Esophagus muscularis mucosa (tissue), 4 donors: ENCODE results near the gene UST. TPM values are rescaled to one million over a fixed set of nuclear protein-coding genes. Genes with fewer than 3 reads are reported as not detected.
"Not testable (repeated sequence)": the region's sequence is repeated elsewhere in the genome, so short reads cannot be mapped to it uniquely, and the experiment has no call there.

Source experiments
- DNase-seq: peaks from one replicate; pipeline ENCODE4 v3.0.0-alpha.2; 2017; ENCODE audit errors: extremely low spot score
- H3K27ac ChIP-seq, 4 donors: fragments of 200-600 bp; sonication (generic); replicated peaks in 1 of 4; 1 replicate in 3 of 4; 2 replicates in 1 of 4; pipeline ENCODE4 v1.5.1; 2016 to 2019; ENCODE audit warnings: mild to moderate bottlenecking in 1 of 4
- H3K27me3 ChIP-seq, 4 donors: fragments of 200-600 bp; sonication (generic); one replicate each; pipeline versions ENCODE4 v1.5.1 to v1.6.0; 2016 to 2019
- H3K36me3 ChIP-seq, 4 donors: fragments of 200-600 bp; sonication (generic); one replicate each; pipeline ENCODE4 v1.5.1; 2016 to 2019
- H3K4me1 ChIP-seq, 4 donors: fragments of 200-600 bp; sonication (generic); one replicate each; pipeline ENCODE4 v1.5.1; 2016 to 2019
- H3K4me3 ChIP-seq, 4 donors: fragments of 200-600 bp; sonication (generic); 1 replicate in 2 of 4; 2 replicates in 2 of 4; pipeline ENCODE4 v1.5.1; 2016 to 2019; ENCODE audit warnings: mild to moderate bottlenecking in 4 of 4, moderate library complexity in 1 of 4
- H3K9me3 ChIP-seq, 4 donors: fragments of 200-600 bp; sonication (generic); 1 replicate in 3 of 4; 2 replicates in 1 of 4; pipeline ENCODE4 v1.5.1; 2016 to 2019
- CTCF ChIP-seq, 3 experiments: fragments of 200-600 bp in 2 of 3; fragments of 450-650 bp in 1 of 3; sonication (generic) in 2 of 3; IDR thresholded peaks; one replicate each; pipeline ENCODE4 v1.5.1; 2017 to 2019; ENCODE audit warnings: antibody characterized with exemption in 3 of 3, mild to moderate bottlenecking in 2 of 3, moderate library complexity in 1 of 3
- EP300 ChIP-seq: sonication (generic); formaldehyde crosslinking; IDR thresholded peaks from one replicate; pipeline ENCODE4 v1.6.1; 2017; ENCODE audit warnings: antibody characterized with exemption
- POLR2A ChIP-seq: fragments of 450-650 bp; IDR thresholded peaks from one replicate; pipeline ENCODE4 v1.6.1; 2017; ENCODE audit warnings: antibody characterized with exemption, moderate library complexity, mild to moderate bottlenecking, low read depth
- POLR2AphosphoS5 ChIP-seq, 2 donors: sonication (generic); formaldehyde crosslinking; IDR thresholded peaks; one replicate each; pipeline ENCODE4 v1.6.1; 2017; ENCODE audit warnings: antibody characterized with exemption in 2 of 2
- WGBS: methylation state at CpG from one replicate; pipeline ENCODE4 v1.1.5; 2018; 5-methylcytosine and 5-hydroxymethylcytosine counted together
- intact Hi-C: fragments of 100-400 bp; cut with DNase I; formaldehyde crosslinking; loops from one replicate; pipeline ENCODE4 v1.15.1; 2023
- total RNA-seq, 4 donors: library from RNA; depleted of rRNA; stranded (reverse); fragments of >200 nt; gene quantifications; one replicate each; pipeline versions ENCODE4 v1.1.0 to v1.2.1, GENCODE V29; 2016

Gene UST
- total RNA-seq, 4 donors from 2014 or later: 29.1 to 46.3 (median 32.4) TPM

- intact Hi-C loops: no loop called here
- TF ChIP-seq CTCF (IDR thresholded peaks at IDR 0.05): no peak
- no peak for TF ChIP-seq POLR2AphosphoS5 (IDR thresholded peaks at IDR 0.05)
- TF ChIP-seq EP300: no peak
- TF ChIP-seq POLR2A: no peak
- no peak overlapping the region for H3K27ac ChIP-seq
- 84% methylated on average over 2 of the region's 2 CpGs for WGBS
- H3K9me3 ChIP-seq: no peaks in the 10 kb centered on the region
- H3K4me3 ChIP-seq: no peak overlapping the region
- no peak for DNase-seq
- H3K36me3 ChIP-seq: no peaks in the 10 kb centered on the region
- H3K27me3 ChIP-seq: no peaks in the 10 kb centered on the region
- H3K4me1 ChIP-seq: peaks cover 7 to 35% (median 28%) of the 10 kb centered on the region in 4 donors
These were observed 5.0 kb downstream of the UST start for GRCh38 chr6:148751793-148752170.

DNA sequence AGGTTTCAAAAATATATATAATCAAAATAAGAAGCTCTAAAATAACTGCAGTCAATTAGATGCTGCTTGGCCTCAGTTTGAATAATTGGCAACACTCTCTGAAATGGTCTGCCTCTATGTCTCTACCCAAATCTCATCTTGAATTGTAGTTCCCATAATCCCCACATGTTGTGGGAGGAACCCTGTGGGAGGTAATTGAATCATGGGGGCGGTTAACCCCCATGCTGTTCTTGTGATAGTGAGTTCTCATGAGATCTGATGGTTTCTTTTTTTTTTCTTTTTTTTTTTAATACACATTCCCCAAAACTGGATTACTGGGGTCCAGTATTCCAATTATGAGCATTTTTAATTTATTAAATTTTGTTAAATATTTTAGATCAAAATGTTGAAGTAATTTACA lies 8.5 kb downstream of the UST start:
- H3K27me3 ChIP-seq, DNase-seq, H3K36me3 ChIP-seq, H3K27ac ChIP-seq, H3K4me3 ChIP-seq, H3K9me3 ChIP-seq, intact Hi-C loops: not testable (repeated sequence)
- WGBS: 60% methylated on average over 1 of the region's 1 CpG
- peaks cover 6 to 25% (median 19%) of the 10 kb centered on the region in 4 donors for H3K4me1 ChIP-seq

- Histone ChIP-seq H3K27me3 (no peaks in the 10 kb centered on the region), H3K4me3 (no peak overlapping the region), H3K9me3 (no peaks in the 10 kb centered on the region), H3K27ac (no peak overlapping the region), H3K4me1 (peaks cover 24 to 51% (median 41%) of the 10 kb centered on the region in 4 donors), H3K36me3 (no peaks in the 10 kb centered on the region)
- DNase-seq: no peak
- no peak for TF ChIP-seq EP300
- no peak for TF ChIP-seq CTCF (IDR thresholded peaks at IDR 0.05)
- TF ChIP-seq POLR2A: no peak
- TF ChIP-seq POLR2AphosphoS5 (IDR thresholded peaks at IDR 0.05): no peak
- intact Hi-C loops: no loop called here
- WGBS: 44% methylated on average over 2 of the region's 2 CpGs
These were observed 11.2 kb downstream of the UST start for GRCh38 chr6:148757944-148758480.

DNA sequence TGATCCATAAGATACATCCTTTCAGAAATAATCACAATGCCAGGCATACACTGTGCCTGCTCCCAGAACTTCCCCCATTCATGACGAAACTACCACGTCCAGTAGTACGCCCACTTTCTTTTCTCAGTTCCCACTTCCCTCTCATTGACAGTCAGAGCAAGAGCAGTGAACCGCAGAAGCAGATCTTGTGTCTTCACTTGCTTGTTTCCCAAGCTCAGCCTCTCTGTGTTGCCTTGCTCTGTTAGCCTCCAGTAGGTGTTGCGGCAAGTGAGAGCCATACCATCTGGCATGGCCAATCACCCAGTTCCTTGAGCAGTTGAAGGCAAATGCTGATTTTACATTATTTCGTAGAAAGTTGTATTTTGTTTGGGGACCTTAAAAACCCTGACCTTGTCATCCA lies 11.7 kb downstream of the UST start:
- Histone ChIP-seq H3K4me3 (no peak overlapping the region), H3K27ac (peak overlapping the region in 1 of 4 donors; percentile 7), H3K36me3 (no peaks in the 10 kb centered on the region), H3K9me3 (no peaks in the 10 kb centered on the region), H3K27me3 (no peaks in the 10 kb centered on the region), H3K4me1 (peaks cover 24 to 51% (median 42%) of the 10 kb centered on the region in 4 donors)
- no peak for TF ChIP-seq EP300
- TF ChIP-seq POLR2AphosphoS5 (IDR thresholded peaks at IDR 0.05): peak in 1 of 2 donors; percentile 22
- intact Hi-C loops: no loop called here
- no peak for DNase-seq
- 80% methylated on average over 6 of the region's 6 CpGs for WGBS

DNA sequence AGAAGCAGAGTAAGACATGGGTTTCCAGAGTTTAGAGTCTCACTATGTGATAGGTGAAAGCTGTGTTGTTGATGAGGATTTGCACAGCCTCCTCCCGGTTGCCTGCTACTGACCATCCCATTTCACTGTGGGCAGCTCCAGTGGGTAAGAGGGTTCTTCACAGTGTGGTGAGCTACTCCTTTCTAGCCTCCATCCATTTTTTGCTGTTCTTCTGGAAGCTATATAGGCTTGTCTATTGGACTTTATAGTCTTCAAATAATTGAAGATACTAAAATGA lies 13.4 kb downstream of the UST start:
- H3K9me3 ChIP-seq: no peaks in the 10 kb centered on the region
- no peaks in the 10 kb centered on the region for H3K36me3 ChIP-seq
- TF ChIP-seq POLR2A (no peak), CTCF (IDR thresholded peaks at IDR 0.05) (no peak), EP300 (no peak), POLR2AphosphoS5 (IDR thresholded peaks at IDR 0.05) (no peak)
- H3K4me1 ChIP-seq: peaks cover 24 to 51% (median 42%) of the 10 kb centered on the region in 4 donors
- intact Hi-C loops: loop anchor here (5.0 kb wide), 1 partner anchor 192 kb away; no protein-coding TSS in a partner anchor
- no peaks in the 10 kb centered on the region for H3K27me3 ChIP-seq
- H3K27ac ChIP-seq: peak overlapping the region; percentile 60 to 77 (median 70)
- 62% methylated on average over 1 of the region's 1 CpG for WGBS
- H3K4me3 ChIP-seq: no peak overlapping the region
- DNase-seq: no peak
